Medulla oblongata (tissue), 1 donor: ENCODE measurements around the gene CHID1.
A peak's percentile ranks its signal among the peaks of the same experiment; 100 is the strongest.

Experiments
- DNase-seq: peaks from one replicate; pipeline ENCODE4 v3.0.0-alpha.2; 2015; ENCODE audit errors: extremely low spot score

CHID1 gene

GRCh38 chr11:837189-837989 is 73.2 kb downstream of the CHID1 start:
- DNase-seq, result no peak

DNA sequence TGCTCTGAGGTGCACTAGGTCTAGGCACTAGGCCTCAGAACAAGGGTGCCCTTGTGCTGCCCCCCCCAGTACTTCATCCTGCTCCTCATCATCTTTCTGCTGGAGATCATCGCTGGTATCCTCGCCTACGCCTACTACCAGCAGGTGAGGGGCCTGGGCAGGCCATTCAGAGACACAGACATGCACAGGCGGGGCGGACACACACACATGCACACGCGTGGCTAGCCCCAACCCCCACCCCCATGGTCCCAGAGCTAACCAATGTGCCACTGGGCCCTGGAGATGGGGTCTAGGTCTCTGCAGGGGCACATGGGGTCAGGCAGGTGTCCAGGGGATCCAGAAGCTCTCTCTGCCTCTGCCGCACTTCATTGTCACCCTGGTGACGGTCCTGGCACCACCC is 73.9 kb downstream of the CHID1 start:
- no peak for DNase-seq

DNA sequence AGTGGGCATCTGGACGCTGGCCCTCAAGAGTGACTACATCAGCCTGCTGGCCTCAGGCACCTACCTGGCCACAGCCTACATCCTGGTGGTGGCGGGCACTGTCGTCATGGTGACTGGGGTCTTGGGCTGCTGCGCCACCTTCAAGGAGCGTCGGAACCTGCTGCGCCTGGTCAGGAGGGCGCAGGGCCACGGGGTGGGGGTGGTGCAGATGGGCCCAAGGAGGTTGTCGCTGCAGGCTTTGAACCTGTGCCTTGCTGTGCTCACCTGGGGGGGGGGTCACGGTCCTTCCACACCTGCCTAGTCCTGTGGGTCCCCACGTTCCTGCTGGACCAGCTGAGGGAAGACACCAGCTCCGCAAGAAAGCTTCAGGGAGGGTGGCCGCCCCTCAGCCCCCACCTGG is 74.3 kb downstream of the CHID1 start:
- DNase-seq, result no peak

DNA sequence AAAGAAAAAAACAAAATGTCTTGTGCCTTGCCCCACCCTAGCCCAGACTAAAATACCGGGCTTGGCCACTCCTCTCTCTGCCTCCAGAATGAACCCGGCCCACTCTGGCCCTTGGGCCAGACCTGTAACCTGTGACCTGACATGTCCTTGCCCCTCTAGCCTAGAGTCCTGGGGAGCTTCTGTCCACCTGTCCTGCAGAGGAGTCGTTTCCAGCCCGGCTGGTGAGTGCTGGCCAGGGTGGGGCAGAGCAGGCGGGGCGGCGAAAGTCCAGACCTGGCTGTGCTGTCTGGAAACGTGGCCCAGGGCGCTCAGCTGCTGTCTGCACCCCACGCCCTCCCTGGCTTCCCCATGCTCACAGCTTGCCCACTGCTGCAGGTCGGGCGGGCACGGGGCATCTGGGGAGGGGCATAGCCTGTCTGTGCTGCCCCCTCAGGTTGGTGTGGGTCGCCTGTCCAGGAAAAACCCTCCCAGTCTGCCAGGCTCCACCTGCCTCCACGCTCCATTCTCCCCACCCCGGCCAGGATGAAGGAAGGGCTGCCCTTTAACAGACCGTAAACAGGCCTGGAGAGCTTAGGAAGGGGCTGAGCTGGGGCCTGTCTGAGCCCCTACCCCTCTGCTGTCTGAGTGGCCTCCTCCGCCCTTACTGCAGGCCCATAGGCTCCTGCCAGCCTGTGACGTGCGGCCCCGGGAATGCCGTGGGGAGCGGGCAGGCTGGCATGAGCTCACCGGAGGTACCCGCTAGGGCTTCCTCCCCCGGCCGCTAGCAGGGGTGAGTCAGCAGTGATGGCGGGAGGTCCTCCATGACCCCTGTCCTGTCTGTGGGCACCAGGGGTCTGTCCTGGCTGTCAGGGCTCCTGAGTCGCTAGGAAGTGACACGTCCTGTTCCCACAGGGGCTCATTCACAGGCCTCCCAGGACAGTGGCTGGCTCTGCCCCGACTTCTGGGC is 76.0 kb downstream of the CHID1 start:
- DNase-seq, result peak; percentile 43

DNA sequence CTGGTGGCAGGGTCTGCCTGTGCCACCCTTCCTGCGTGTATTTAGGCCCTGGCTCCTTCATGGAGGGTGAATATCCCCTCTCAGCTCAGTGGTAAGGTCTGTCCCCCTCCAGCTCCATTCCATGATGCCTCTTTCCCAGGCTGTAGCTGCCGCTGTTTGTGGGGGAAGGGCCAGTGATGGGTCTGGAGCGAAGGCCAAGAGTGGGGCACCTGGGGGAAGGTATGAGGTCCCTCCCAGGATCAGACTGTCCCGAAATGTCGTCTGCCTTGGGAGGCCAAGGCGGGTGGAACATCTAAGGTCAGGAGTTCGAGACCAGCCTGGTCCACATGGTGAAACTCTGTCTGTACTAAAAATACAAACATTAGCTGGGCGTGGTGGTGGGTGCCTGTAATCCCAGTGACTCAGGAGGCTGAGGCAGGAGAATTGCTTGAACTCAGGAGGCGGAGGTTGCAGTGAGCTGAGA is 76.7 kb downstream of the CHID1 start:
- no peak for DNase-seq

DNA sequence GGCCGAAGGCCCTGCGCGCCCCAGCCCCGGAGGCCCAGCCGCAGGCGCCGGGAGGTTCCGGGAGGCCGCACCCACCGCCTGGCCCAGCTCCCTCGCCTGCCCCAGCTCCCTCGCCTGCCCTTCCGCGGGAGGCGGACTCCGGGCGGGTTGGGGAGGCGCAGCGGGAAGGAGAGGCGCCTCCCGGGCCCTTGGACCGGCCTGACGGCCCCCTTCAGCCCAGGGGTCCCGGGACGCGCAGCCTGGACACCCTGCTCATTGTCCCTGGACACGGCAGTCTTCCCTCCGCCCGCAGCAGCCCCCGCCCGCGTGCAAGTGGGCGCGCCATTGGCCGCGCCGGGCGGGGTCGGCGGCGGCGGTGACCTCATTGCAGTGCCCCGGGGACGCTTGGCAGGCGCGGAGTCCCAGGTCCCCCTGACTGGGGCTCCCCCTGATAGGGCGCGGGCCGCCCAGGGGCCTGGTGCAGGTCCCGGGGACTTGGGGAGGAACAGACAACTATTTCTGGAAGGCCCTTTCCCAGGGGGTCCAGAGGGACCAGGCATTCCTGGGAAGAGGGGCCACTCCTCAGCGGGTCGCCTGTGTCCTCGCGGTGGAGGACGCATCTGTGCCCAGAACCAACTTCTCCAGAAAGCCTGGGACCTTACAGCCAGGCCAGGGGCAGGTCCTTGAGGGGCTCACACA is 77.4 kb downstream of the CHID1 start:
- DNase-seq, result no peak

DNA sequence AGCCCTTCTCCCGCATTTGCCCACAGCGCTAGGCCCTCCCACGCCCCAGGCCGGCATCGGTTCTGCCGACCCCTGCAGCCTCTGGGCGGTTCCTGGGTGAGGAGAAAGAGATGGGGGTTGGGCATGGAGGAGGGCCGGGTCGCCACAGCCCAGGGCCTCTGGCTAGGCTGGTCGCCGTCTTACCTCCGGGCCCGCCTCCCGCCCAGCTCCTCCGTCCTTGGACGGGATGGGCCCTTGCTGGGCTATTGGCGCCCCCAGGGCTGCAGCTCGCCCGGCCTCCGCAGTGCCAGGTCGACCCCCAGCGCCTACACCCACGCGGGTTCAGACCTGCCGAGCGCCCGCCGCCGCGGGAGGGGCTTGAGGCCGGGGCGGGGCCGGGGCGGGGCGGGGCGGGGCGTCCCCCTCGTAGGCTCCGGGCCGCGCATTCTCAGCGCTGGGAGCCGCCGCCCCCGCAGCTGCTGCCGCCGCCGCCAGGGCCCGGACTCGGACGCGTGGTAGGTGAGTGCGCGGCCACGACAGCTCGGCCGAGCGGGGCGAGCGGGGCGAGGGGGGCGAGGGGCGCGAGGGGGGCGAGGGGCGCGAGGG is 78.0 kb downstream of the CHID1 start, which contains the start of gene CD151:
CD151 (plus strand) TSS at position 424 of the 585 bp plus-strand sequence. CDS start 3,118 bp downstream, outside the sequence.
- no peak for DNase-seq

- no peak for DNase-seq
These were observed 78.6 kb downstream of the CHID1 start for GRCh38 chr11:831961-832528.

GRCh38 chr11:831118-831864 is 79.3 kb downstream of the CHID1 start:
- DNase-seq, result no peak

DNA sequence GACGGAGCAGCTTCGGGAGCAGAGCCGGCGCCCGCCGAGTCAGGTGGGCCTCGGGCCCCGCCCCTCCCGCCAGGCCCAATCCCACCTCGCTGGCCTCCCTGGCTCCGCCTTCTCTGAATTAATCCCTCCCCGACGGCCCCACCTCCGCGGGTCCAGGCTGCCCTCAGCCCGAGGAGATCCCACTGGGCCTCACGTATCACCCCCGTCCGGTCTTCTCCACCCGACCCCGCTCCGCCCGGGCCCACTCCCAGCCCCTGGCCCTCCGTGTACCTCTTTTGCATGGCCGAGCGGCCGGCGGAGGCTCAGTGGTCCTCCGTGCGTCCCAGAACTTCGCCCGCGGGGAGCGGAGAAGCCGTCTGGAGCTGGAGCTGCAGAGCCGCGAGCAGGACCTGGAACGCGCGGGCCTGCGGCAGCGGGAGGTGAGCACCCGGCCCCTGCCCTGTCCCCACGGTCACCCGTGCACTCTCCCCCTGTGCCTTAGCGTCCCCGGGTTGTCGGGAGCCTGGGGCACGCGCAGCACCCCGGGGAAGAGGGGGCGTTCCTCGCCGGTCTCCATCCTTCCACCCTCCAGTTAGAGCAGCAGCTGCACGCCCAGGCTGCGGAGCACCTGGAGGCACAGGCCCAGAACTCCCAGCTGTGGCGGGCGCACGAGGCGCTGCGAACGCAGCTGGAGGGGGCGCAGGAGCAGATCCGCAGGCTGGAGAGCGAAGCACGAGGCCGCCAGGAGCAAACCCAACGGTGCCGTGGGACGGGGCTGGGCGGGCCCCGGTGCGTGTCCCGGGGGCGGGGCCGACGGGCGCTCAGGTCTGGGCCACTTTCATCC is 80.1 kb downstream of the CHID1 start:
- no peak for DNase-seq

DNA sequence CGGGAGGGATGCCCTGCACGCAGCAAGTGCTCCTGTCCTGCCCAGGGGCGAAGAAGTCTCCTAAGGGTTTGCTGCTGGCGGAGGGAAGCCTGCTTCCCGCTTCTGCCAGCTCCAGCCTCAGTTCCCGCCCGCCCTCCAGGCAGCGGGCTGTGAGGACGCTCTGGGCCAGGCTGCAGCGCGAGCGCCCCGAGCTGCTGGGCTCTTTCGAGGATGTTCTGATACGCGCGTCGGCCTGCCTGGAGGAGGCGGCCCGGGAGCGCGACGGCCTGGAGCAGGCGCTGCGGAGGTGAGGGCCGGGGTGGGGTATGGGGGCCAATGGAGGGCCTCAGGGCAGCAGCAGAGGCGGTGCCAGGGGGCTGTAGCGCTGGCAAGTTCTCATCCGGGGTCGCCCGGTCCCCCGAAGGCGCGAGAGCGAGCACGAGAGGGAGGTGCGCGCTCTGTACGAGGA is 80.7 kb downstream of the CHID1 start:
- no peak for DNase-seq

DNA sequence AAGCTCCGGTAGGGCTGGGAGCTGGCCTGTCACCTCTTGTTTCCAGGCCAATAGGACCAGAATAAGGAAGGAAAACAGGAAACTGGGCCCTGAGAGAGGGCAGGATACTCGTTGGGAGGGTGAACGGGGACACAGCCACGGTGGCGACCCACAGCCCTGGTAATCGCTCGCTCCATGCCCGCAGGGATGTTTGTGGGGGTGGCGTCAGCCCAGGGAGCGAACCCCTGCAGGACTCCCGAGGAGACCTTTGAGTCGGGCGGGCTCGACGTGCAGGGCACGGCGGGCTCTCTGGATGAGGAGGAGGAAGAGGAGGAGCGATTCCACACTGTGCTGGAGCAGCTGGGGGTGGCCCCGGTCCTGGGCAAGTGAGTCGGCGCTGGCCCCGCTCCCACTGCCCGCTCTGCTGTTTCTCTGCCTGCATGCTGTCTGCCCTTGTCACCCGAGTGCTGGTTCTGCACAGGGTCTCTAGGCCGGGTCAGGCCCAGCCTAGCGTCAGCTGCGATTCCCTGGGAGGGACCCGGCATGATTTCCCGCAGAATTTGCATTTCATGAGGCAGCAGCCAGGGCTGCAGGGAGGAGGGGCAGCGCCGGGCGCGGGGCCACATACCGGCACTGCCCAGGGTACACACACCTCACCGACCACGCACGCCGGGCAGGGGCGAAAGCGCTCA is 81.3 kb downstream of the CHID1 start:
- no peak for DNase-seq

DNA sequence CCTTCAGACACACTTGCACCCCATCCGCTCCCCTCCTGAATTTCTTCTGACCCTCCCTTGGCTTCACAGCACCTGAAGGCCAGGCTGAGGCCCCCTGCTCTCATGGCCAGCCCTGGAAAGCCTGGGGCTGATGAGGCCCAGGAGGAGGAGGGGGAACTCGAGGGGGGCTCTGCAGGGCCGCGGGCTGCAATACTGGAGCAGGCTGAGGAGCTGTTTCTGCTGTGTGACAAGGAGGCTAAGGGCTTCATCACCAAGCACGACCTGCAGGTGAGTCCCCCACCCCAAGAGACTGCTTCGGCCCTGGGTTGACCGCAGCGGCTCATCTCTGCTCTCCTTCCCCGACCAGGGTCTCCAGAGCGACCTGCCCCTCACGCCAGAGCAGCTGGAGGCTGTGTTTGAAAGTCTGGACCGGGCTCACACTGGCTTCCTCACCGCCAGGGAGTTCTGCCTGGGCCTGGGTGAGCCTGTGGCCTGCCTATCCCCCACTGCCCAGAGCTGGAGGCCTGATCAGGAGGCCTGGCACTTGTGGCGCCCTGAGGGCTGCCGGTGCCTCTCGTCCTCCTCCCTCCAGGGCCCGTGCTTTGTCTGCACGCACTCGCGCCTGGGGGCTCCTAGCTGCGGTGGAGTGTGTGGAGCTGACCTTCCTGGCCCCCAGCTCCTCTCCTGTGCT is 82.0 kb downstream of the CHID1 start:
- no peak for DNase-seq

DNA sequence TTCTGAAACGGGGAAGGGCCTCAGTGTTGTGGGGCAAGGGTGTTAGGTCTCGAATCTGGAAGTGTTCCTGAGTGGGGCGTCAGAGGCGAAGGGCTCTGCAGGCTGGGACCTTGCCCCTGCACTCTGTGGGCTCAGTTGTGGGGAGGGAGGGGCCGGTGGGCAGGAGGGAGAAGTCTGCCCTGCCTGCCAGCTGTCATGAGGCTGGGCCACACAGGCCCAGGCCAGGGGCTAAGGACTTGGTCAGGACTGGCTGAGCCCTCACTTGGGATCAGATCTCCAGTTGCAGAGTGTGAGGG is 82.8 kb downstream of the CHID1 start, which contains the start of gene CRACR2B:
CRACR2B (plus strand) TSS at position 23 of the 296 bp plus-strand sequence. CDS start 689 bp downstream, outside the sequence.
- no peak for DNase-seq

DNA sequence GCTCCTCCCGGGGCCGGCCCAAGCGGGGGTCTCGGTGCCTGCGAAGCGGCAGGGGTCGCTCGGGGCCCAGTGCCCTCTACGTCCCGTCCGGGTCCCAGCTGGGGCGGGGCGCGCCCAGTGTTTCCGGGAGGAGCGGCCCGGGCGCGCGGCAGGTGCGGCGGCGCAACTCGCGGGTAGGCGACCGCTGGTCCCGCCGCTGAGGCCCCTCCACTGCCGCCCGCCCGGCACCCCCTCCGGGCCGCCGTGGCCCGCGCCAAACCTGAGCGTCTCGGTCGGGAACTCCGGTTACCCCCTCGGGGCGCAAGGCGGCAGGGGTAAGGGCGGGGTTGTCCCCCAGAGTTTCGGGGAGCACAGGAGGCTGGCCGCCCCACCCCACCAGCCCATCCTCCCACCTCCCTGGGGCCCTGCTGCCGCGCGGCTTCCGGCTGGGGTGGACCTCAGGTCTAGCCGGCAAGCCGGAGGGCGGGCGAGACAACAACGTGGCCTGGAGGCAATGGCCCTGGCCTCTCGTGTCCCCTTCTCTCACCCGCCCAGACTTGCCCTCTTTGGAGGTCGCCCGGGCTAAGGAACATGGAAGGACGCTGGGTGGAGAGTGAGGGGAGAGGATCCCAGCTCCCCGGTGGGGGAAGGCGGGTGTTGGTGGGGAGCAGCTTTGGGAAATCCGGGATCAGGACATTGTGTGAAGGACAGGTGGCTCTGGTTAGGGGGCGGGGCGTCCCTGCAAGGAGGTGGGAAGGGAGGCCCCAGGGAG is 83.3 kb downstream of the CHID1 start:
- DNase-seq, result no peak

DNA sequence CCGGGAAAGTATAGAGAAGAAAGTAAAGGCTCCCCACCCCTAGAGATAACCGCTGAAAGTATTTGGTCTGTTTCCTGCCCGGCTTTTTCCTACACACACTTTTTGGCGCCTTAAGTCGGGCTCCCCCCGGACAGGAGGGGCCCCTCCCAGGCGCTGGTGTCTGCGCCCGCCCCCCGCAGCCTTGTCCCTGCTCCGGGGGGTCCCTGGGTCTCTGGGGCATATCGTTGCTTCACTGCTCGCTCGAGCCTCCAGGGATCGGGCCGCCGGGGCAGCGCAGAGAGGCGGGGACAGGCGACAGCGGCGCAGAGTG is 83.8 kb downstream of the CHID1 start:
- DNase-seq, result no peak

DNA sequence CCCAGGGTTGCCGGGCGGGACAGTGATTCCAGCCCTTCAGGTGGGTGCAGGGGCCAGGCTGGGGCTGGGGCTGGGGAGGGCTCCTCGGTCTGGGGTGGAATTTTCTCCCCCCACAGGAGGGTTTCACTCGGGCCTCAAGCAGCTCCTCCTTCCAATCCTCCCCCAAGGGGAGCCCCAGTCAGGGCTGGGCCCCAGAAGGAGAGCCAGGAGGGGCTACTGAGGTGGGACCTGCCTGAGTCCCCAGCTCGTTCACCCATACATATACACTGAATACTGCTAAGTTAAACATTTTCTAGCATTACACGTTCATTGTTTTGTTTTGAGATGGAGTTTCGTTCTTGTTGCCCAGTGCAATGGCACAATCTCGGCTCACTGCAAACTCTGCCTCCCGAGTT is 84.4 kb downstream of the CHID1 start:
- DNase-seq, result no peak
